HG03108 (cell line): ENCODE results near the gene ETFRF1.

ENCODE experiments used
- ATAC-seq: cut with Tn5 transposase; IDR thresholded peaks from one replicate; pipeline ENCODE4 v1.9.1; 2021; ENCODE audit warnings: moderate library complexity; ENCODE audit not compliant: unreplicated experiment

The ETFRF1 gene

DNA sequence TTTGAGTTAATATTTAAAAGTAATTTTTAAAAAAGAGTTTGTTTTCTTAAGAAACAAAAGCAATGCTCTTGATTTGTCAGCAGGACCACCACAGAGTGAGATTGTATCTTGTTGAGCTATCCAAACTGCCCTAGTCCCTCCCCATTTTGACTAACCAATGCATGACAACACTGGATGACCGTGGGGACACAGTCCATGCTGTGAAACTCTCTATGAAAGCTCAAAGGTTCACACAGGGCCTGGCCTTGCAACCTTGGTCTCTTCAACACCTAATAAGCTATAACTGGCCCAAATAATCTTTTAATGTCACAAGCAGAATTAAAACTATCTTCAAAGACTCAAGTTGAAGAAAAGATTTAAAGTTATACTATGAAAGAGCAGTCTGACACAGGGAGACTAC lies 13.5 kb downstream of the ETFRF1 start:
- ATAC-seq = no peak

DNA sequence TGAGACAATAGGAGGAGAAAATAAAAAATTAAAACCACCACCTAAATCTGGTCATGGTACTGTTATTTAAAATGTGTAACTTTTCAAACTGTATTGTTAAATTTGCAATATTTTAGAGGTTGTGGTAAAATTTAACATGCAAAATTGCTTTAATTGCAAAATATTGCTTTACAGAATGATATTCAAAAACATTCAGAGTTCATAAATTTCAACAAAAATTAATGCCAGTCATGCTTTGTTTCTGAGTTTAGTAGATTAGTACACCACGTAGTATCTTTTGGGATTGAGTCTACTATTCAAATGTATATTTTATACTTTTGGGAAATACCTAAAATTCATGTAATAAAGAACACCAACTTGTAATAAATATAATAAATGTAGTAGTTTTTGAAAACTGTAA lies 18.3 kb downstream of the ETFRF1 start:
- ATAC-seq = no peak

DNA sequence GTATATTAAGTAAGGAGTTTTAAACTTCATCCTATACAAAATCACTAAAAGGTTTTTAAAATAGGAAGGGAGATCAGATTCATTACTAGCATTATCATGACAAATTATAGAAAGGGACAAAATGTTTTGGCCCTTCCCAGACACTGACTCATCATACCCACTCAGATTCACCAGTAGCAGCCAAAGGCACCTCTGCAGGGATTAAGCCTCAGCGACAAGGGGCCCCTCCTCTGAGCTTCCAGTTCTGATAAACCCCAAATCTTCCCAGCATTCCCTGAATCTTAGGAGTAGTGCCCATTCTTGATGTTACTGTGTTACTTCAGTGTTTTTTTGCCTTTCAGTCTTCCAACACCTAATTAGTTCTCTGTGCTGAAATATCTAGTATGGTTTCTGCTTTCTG lies 41.2 kb downstream of the ETFRF1 start:
- ATAC-seq = no peak

DNA sequence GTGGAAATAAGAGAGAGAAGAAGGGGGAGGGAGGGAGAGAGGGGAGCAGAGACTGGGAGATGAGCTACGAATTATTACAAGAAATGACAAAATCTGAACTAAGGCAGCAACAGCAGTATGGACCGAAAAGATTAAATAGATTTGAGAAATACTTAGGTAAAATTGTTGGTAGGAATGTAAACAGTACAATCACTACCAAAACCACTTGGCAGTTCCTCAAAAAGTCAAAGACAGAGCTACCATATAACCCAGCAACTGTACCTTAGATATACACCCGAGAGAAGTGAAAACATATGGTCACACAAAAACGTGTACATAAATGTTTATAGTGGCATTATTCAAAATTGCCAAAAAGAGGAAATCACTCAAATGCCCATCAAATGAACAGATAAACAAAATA lies 41.6 kb downstream of the ETFRF1 start:
- ATAC-seq = no peak

DNA sequence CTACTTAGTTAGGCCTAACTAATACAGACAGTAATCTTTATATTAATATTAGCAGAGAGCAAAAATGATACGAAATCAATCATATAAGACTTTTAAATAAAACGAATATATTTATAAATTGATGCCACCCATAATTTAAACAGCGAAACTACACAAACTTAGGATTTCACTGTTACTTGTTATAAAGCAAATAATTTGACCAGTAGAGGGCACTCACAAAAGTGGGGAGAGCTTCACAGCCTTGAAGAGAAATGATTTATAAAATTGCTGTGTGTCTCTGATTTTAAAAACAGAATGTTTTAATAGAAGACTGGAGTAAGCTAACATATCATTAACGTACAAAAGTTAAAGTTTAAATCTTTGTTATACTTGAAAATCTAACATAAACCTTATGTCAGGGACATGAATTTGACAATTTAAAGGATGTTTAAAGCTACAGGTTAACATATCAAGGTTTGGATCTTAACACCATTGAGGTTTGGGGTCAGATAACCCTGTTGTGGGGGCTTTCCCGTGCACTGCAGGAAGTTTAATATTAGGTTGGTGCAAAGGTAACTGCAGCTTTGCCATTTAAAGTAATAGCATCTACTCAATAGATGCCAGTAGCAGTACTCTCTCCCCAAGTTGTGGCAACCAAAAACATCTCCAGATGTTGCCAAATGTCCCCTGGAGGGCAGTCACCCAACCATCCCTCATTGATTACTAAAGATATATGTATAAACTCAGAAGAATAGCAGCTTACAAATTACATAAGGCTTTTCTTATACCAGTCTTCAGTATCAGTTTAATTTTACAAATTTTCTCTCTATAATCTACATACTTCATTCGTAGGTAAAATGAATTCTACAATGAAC lies 46.4 kb downstream of the ETFRF1 start:
- ATAC-seq = peak; percentile 68

DNA sequence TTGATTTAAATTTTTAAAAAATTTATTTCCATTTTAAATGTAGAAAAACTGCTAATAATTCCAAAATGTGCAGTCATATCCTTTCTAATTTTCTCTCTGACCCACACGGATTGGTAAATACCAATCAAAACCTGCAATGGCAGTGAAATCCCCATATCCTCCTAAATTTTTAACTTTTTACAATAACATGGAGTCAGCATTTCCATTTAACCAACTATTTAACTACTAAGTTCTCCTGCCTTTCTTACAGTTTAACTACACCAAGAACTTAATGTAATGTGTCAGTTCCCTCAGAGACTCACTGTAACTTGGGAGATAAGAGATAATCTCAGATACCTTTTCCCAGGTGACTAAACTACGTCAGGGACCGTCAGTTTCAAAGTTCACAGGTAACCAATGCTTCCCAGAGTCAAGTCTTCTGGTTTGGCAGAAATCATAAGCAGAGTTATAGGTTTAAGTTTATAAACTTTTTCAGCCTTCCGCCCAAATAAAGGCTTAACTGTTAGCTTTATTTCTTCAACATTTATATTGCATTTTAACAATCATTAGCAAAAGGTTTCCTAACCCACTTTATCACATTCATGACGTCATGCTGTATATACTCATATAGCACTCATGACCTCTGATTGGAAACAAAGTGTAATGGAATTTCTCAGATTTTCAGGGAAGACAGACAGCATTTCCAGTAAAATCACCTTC lies 48.1 kb downstream of the ETFRF1 start:
- ATAC-seq = no peak

DNA sequence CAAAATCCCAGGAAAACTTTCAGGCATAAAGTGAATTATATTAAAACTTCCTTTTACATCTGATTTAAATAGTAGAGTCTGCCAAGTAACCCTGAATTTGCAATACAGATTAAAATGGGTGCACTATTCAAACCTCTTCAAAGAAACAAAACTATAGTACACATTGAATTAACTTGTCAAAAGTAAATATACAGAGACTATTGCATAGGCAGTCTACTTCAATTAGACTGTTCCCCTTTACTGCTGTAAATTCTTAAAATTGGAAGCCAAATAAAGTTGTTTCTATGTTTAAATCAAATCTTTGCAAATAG lies 48.6 kb downstream of the ETFRF1 start:
- no peak for ATAC-seq

DNA sequence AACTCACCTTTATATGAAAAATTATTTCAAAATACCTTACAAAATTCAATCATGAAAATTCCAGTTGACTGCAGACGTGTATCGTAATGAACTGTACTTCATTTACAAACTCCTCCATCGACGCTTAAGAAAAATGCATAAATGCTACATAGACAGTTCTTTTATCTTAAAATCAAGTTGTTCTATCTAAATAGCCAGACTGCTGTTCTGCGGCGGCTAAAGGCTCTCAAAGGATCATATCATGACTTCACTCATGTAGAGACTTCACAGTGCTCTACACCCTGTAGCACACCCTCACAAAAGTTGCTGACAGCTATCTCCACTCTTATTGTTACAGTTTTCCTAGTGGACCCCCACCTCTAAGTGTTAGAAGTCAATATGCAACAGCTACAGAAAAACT lies 50.5 kb downstream of the ETFRF1 start:
- no peak for ATAC-seq

DNA sequence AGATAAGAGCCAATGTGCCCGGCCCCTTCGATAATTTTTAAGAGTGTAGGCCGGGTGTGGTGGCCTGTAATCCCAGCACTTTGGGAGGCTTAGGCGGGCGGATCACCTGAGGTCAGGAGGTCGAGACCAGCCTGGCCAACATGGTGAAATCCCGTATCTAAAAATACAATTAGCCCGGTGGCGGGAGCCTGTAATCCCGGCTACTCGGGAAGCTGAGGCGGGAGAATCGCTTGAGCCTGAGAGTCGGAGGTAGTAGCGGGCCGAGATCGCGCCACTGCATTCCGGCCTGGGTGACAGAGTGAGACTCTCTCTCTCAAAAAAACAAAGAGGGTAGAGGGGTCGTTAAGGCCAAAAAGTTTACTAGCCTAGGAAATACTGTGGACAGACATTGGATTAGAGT lies 53.1 kb downstream of the ETFRF1 start:
- ATAC-seq = no peak

DNA sequence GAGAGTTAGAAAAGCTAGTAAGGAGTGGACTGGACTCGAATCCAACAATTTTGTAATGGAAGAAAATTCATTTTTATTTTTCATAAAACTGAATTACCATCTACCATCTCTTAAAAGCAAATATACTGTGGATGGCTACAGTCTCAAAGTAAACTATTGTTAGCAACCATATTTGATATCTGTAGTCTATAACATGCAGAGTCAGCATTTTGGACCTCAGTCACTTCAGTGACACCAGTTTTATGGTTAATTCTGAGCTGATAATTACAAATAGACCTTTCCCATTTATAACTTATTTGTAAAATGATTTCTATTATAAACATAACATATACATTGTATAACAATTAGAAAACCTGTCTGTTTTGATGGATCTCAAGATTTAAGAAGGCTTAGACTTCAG lies 53.7 kb downstream of the ETFRF1 start:
- ATAC-seq = no peak

DNA sequence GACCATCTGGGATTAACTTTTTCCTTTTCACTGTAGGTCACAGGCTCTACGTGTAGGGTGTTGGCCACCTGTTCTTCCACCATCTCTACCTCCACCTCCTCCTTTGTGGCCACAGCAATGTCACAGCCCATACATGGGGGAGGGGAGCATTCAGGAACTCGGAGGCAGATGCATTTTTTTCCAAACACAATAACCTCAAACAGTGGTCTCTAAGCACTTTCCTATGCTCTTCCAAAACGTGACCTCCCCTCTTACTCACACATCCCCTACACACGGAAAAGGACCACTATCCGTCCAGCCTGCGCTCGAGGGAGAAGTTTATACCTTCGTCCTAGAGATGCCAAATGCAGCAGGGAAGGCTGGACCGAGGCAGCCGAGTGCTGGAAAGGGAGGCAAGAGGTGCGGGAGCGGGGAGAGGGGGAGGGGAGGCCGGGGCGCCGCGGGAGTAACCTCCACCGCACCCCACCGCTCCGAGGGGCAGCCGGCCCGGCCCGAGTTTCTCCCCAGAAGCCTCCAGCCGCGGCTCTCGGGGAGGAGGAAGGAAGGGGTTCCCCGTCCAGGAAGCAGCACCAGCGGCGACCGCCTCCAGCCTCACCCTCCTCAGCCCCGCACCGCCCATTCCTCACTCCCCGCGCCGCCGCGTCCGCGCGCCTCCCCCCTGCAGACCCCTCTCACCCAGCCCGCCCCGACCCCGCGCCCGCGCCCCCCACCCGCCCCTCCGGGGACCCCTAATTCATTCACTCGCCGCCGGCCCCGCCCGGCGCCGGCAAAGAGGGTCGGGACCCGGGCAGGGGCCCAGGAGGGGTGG lies 55.1 kb downstream of the ETFRF1 start:
- peak; percentile 22 for ATAC-seq

DNA sequence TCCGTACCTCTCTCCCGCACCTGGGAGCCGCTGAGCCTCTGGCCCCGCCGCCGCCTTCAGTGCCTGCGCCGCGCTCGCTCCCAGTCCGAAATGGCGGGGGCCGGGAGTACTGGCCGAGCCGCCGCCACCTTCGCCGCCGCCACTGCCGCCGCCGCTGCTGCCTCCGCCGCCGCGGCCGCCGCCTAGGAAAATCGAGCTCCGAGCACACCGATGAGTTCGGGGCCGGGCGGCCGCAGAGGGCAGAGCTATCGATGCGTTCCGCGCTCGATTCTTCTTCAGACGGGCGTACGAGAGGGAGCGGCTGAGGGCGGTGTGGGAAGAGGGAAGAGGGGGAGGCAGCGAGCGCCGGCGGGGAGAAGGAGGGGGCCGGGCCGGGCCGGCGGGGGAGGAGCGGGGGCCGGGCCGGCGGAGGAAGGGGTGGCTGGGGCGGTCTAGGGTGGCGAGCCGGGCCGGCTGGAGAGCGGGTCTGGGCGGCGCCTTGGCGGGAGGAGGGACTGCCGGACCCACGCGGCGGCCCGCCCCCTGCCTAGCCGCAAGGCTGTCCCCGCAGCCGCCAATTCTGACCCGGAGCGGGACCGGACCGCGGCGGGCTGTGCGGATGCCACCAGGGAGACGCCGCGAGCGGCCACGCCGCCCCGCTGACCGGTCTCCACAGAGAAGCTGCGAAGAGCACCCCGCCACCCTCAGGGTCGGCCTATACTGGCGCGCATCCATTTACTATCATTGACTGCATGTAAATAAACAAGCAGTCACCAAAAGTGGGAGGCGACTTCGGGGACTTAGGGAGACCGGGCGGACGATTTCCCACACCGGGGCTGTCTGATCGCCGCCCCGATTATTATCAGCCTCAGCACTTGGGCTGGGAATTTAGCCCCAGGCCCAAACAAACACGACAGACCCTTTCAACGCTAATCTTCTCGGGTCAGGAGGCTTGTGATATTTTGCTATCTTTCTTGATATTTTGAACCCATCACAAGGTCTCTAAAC lies 56.0 kb downstream of the ETFRF1 start, which contains the start of gene KRAS:
Gene KRAS, minus strand, starts transcription at position 186 of the 987 bp plus-strand sequence.
- ATAC-seq = peak; percentile 82

DNA sequence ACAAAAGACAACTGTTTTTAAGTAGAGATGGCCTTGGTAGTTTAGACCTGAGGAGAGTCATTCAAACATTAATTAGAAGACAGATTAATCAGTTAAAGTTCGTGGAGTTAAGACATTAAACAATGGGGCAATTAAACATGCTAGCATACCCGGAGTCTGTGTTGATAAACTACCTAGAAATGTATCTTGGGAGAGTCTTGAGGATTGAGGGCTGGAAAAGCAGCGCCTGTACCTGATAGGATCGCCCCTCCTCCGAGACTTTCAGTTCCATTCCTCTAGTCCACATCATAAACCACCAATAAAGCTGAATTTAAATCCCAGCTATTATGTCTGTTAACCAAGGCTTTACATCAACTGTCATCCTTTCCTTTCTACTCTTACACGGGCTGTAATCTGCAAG lies 56.7 kb downstream of the ETFRF1 start:
- no peak for ATAC-seq

DNA sequence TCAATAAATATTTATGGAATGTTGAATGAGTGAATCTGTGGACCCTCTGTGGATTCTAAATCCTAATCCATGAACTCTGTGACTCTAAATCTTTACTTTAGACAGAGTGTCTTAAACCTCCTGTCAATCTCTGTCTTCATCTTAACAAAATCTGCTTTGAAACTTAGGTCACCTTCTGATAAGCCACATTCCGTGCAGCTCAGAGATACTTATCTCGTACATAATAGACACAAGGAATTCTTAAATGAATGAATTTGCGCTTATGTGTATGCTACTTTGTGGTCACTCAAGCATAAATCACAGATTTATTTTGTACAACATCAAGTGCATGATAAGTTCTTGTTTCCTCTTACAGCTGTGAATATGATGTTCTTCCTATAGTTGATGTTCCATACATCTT lies 57.9 kb downstream of the ETFRF1 start:
- no peak for ATAC-seq

DNA sequence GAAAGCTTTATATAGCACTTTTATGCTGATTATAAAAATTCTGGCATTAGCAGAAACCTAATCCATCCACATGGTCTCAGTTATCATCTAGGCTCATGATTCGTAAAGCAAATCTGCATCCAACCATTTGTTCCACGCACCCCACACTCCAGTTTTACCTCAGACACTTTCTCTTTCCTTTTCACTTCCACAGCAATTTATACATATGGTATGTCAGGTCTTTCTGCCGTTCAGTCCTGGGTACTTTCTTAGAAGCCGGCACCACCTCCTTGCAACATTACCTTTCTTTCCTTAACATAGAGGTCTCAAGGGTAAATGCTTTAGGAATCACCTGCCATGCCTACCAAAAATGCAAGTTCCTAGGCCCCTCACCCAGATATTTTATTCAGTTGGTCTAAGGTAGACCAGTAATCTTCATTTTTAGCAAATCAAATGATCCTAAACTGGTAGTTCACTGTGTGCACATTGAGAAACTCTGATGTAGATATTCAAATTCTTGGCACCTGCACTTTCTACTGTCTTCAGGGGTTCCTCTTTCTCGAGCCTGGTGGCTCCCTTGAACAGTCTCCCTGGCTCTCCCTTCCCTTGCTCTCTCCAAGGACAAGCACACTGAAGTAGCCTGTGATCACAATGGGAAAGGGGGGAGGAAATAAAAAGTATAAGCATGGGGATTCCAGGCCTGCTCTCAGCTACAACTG lies 58.5 kb downstream of the ETFRF1 start:
- no peak for ATAC-seq

DNA sequence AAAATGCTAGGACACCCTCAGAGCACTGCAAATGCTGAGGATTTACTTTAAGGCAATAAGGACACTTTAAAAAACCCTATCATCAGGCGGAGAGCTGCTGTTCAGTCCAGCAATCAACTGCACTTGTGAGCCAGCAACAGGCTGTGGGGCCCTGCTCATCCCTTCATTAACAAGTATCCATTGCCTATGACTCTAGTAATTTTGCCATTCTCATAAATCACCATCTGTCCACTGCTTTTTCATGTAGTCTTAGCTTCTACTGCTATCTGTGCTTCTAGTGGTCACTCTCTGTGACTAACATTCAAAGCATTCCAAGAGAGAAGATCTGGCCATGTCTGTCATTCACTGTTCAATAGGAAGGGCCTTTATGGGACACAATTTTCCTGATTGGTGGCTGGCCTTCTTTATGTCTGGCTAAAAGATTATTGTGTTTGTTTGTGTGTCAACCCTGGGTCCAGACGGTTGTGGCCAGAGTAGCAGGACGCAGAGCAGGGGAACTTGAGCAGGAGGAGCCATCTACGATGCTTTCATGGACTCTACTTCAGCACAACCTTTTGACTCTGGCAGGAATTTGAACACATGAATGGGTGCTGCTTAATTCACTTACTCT lies 59.3 kb downstream of the ETFRF1 start:
- no peak for ATAC-seq
